HG03521 (cell line): ENCODE results near the gene CSGALNACT2.
"Not testable (repeated sequence)": the region's sequence is repeated elsewhere in the genome, so short reads cannot be mapped to it uniquely, and the experiment has no call there.

Source experiments
- ATAC-seq: cut with Tn5 transposase; IDR thresholded peaks from one replicate; pipeline ENCODE4 v1.9.1; 2021; ENCODE audit warnings: mild to moderate bottlenecking, moderate library complexity; ENCODE audit not compliant: unreplicated experiment

The CSGALNACT2 gene

DNA sequence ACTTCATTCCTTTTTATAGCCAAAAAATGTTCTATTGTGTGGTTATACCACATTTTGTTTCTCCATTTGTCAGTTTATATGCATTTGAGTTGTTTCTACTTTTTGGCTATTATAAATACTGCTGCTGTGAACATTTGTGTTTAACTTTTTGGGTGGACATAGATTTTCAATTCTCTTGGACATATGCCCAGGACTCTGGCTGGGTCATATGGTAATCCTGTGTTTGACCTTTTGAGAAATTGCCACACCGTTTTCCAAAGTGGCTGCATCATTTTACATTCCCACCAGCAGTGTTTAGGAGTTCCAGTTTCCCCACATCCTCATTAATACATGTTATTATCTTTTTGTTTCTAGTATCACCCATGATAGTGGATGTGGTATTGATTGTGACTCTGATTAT lies 39.4 kb downstream of the CSGALNACT2 start:
- ATAC-seq, result no peak

DNA sequence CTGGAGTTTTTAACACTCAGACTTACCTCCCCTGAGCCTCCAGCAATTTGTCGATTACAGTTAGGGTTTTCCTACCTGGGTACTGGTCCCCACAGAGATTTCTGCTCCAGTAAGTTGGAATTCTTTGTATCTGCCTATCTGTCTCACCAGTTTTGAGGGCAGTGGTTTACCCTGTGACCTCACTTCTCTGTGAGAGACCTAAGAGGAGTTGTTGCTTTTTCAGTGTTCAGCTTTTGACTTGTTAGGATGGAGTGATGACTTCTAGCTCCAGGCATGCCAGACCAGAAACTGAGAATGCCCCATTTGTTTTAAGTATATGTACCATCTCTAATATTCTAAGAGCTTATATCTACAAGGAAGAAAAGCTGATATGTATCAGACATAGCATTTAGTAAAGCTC lies 42.9 kb downstream of the CSGALNACT2 start:
- ATAC-seq, result no peak

DNA sequence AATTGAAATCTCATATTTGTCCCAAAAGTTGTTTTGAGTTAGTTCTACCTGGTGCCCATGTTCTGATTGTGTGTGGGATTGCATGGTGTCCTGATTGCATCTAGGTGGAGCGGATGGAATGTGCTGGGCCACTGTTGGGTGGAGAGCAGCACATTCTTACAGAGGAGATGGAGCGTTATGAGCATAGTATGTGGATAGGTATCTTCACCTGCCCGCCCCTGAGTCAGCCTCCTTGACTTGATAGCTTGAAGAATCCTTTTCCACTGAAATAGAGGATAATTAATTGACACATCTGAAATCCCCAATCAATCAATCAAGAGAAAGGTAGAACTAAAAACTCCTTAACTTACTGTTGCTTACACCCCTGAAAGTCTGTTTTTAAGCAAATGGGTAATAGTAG lies 45.5 kb downstream of the CSGALNACT2 start:
- ATAC-seq, result not testable (repeated sequence)

DNA sequence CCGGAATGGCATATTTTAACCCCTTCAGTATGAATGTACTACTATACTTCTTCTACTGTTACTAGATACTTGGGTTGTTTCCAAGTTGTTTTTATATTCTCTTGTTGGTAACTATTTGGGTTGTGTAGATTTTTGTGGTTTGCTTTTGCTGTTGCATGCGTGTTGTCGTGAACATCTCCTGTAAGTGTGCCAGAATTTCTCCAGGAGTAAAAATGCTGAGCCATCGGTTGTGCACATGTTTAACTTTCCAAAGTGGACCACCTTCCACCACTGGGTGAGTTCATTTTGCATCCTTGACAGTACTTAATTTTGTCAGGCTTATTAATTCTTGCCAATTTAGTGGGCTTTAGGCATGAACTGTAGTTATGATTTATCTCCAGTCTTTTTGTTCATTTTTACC lies 47.9 kb downstream of the CSGALNACT2 start:
- no peak for ATAC-seq

DNA sequence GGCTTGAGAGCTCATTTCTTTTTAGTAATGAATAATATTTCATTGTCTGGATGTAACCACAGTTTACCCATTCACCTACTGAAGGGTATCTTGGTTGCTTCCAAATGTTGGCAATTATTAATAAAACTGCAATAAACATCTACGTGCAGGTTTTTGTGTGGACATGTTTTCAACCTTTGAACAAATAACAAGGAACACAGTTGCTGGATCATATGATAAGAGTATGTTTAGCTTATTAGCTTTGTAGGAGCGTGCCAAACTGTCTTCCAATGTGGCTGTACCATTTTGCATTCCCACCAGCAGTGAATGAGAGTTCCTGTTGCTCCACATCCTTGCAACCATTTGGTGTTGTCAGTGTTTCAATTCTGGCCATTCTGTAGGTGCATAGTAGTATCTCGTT lies 49.0 kb downstream of the CSGALNACT2 start:
- ATAC-seq, result no peak

DNA sequence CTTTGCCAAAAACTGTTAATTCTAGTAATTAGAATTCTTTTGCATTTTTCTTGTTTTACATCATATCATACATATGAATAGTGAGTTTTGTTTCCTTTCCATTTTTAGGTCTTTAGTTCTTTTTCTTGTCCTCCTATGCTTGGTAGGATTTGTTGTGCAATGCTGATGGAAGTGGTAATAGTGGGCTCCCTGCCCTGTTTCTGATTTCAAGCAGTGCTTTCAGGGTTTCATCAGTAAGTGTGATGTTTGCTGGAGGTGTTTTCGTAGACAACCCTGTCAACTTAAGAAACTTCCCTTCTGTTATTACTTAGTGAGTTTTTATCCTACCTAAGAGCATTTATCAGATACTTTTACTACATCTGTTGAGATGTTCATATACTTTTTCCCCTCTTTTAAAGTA lies 50.5 kb downstream of the CSGALNACT2 start:
- no peak for ATAC-seq

DNA sequence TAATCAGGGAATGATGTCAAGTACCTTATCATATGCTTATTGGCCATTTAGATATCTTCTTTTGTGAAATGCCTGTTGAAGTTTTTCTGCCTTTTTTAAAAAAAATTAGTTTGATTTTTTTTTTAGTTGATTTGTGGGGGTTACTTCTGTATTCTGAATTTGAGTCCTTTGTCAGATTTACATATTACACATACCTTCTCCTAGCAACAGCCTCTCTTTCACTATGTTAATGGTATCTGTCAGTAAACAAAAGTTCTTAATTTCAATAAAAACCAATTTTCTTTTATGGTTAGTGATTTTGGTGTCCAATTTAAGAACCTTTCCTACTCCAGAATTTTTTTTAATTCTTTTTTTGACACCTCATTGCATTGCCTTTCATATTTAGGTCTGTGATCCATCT lies 52.0 kb downstream of the CSGALNACT2 start:
- no peak for ATAC-seq

DNA sequence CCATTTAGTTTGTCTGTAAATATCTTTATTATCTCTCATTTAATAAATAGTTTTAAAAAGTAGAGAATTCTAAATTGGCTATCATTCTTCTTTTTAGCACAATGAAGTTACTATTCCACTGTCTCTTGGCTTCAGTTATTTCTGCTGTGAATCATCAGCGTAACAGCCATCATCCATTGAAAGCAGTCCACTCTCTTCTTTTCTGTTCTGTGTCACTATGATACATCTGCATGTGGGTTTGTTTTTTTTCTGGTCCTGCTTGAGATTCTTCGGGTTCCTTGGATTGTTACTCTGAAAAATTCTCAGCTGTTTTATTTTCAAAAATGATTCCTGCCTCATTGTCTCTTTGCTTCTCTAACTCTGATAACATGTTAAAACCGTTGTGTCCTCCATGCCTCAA lies 52.5 kb downstream of the CSGALNACT2 start:
- no peak for ATAC-seq

DNA sequence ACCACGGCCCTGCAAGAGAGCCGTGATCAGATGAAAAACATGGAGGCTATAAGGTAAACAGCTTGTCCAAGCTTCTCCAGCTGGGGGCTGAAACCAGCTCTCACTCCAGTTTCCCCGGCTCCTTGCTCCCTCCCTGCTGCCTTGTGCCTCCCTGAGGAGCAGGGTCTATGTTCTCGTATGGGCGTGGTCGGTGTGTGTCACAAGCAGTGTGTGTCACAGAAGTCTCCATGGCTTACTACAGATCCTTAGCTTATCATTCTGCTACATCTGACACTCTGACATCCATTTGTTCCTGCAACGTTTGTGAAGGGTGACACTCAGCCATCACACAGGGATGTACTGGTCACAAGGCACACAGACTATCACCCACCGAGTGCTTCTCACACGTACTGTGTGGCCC lies 54.6 kb downstream of the CSGALNACT2 start:
- ATAC-seq, result no peak

DNA sequence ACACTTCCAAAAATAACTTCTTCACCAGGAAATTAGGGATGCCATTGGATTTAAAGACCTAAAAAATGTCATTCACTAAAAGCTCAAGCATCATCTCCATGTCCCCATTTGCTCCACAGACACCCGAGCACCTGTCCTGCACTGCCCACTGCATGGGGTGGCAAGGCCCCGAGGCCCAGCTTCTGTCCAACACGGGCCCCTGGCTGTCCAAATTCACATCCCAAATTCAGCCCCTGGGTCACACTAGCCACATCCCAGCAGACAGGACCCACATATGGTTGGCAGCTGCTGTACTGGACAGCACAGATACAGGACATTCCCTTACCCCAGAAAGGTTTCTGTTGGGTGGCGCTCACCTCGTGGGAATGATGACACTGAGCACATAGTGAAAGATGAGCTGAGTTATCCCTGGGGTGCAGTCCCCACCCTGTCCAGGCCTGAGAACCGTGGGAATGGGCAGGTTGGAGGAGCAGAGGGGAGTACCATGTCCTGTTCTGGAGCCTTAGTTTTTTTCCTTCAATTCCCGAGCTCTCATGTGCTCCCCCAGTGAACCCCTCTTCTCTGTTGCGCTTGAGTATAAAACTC lies 55.3 kb downstream of the CSGALNACT2 start:
- ATAC-seq, result no peak

DNA sequence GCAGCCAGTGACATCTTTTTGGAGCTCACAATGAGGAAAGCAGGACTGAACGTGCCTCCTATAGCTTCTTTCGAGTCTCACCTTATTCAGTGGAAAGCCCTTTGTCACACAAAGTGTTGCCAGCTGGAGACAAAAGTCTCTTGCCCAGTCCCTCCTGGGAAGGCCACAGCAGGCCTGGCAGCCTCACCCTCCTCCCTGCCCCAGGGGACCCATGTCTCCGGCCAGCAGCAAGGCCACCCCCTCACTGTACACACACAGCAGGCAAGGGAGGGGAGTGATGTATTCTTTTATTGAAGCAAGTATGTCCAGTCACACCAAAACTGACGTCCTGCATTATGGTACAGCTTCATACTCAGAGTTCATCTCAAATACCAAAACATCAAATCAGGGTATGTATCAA lies 56.0 kb downstream of the CSGALNACT2 start:
- no peak for ATAC-seq

DNA sequence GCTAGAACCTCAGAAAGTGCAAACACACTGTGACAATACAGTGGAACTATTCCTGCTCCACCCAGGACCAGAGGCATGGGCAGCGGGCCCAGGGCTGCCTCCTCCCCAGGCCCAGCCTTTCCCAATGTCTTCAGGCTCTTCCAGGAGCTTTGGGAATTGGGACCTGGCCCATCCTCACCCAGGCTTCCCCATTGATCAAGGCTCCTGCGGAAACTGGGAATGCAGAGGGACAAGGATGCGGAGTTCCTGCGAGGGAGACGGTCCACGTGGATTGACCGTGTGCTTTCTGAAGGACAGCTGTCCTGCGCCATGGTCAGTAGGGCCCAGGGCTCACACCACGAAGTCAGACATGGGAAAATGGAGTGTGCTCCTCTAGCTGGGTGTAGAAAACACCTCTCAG lies 56.6 kb downstream of the CSGALNACT2 start:
- no peak for ATAC-seq

DNA sequence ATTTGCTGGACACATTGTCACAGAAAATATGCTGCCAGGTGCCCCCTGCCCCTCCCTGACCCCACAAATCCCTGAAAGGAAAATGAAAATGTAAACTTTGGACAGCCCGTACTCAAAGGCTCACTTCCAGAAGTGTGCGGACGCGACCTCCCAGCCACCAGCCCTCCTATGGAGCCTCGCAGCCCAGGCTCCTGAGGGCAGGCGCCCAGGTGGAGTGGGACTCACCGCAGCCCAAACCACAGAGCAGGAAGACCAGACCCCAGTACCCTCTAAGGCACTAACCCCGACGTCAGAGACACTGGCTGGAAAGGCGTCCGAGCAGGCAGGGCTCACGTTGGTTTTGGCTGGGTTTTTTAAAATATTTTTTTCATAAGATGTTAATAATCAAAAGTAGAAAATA lies 57.3 kb downstream of the CSGALNACT2 start:
- no peak for ATAC-seq

DNA sequence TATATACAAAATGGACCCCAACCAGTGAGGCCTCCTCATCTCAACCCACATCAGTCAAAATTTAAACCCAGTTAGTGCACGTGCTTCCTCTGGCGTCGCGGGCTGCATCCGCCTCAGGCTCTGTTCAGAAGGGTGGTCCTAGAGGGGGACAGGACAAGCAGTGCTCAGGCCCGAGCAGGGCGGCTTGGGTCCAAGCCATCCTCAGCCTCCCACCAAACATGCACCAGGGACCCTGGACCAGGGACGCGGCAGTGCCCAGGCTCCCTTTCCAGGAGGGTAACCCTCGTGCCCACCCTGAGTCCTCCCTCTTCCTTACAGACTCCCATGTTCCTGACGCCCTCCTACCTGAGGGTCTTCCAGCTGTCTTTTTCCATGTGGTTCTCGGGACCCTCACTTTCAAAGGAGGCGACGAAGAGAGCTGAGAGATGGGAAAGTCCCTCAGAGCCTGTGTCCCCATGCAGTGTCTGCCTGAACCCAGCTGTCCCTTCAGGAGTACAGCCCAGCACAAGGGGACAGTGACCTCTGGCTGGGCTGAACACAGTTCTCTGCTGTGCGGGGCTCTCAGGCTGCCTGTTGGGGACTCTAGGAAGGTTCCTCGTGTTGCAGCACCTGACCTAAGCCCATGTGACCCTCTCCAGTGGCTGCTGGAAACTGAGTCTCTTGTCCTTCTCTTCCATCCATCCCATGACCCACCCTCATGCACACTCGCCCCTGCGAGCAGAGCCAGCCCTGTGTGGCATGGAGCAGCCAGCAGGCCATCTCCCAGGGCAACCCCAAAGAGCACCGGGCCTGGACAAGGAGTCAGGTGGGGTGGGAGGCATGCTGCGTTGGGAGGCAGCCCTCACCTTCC lies 58.1 kb downstream of the CSGALNACT2 start:
- ATAC-seq, result no peak

DNA sequence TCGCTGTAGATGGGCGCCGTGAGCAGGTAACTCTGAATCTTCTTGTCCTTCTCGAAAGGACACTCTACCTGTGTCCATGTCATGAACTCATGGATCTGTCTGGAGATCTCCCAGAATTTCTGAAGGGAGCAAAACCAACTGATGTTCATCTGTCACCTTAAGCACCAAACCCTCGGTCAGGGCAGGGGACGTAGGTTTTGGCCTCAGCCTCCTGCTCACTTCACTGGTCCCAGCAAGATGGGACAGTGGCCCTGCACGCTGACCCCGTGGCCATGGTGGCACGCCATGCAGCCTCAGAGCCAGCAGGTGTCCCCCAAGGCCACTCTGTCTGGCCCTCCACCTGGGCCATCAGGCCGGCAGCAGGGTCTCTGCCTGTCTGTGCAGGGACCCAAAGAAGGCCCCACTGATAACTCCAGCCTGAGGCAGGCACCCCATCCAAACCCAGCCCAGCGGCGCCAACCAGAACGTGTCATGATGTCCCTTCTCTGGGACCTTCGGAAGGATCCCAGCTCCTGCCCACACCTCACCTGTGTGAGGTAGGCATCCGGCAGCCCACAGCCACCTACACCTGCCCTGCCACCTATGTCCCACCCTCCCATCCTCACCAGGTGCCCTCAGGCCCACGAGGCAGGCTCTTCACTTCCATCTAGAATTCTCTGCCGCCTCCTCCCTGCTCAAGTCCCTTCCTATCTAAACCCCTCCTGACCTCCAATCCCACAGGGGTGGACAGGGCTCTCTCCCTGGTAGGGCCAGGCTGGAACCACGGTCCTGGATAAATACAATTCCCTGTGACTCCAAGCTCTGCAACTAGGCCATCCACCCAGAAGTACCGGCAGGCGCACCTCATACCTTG lies 59.0 kb downstream of the CSGALNACT2 start:
- no peak for ATAC-seq

DNA sequence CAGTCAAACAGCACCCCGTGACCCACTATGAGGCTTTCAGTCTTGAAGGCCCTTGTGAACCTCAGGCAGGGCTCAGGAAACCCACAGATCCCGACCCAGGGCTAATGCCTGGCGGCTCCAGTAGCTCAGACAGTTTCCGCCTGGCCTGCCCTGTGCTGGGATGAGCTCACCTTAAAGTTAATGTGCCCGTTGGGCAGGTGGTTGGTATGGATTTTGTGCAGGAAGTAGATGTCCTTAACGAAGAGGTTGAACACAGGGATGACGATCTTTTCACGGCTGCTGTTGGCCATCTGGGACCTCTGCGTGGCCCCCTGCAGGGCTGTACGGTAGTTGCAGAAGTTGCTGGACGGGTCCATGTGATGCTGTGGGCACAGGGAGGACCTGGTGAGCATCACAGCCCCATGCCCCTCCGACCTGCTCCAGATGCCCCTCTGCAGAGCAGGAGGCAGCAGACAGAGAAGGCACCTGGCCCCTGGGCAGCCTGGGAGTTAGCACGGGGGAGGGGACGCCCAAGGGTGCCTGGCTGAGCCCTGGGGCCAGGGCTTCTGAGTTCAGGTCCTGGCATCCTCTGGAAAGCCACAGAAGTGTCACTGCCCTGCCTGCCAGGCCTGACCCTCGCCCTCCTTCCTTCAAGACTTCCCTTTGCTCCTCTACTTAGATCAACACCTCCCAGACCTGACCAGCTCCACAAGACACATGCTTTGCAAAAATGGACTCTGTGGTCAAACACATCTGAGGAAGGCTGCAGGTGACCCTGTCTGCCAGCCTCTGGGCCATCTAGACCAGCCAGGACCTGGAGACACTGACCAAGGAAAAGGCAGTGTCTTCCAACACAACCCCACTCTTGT lies 59.8 kb downstream of the CSGALNACT2 start:
- no peak for ATAC-seq

DNA sequence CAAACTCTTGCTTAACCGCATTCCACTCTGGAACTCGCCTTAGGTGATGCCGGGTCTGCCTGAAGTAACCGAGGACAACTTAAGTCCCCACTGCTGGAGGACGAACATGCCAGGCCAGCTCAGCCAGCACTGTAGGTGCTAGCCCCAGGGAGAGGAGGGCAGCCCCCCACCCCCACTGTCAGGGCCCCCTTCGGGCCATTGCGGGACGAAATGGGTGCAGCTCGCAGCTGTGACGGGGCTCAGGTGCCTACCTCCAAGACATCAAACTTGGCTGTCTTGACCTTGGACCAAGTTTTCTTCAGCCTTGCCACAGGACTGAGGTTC lies 60.4 kb downstream of the CSGALNACT2 start:
- no peak for ATAC-seq

DNA sequence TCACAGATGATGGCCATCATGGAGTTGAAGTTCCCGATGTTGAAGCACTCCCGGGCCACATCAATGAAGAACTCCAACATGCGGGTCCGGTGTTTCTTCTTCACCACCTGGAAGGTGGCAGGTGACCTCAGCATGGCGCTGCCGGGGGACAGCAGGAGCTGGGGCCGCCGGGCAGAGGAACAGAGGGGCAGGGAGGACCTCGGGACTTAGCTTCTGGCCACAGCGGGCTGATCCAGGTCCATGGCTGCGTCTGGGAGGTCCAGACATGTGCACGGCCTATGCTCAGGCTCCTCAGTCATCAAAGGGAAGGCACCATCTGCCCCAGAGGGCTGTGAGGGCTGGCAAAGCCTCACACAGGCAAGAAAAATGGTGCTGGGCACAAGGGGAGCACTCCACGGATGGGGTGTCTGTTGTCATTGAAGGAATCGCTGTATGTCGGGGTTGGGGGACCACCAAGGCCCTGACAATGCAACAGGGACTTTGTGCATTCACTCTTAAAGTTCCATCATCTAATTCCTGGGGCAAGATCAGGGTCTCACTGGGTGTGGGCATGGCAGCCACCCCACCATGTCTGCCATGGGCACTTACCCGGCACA lies 60.9 kb downstream of the CSGALNACT2 start:
- ATAC-seq, result no peak

DNA sequence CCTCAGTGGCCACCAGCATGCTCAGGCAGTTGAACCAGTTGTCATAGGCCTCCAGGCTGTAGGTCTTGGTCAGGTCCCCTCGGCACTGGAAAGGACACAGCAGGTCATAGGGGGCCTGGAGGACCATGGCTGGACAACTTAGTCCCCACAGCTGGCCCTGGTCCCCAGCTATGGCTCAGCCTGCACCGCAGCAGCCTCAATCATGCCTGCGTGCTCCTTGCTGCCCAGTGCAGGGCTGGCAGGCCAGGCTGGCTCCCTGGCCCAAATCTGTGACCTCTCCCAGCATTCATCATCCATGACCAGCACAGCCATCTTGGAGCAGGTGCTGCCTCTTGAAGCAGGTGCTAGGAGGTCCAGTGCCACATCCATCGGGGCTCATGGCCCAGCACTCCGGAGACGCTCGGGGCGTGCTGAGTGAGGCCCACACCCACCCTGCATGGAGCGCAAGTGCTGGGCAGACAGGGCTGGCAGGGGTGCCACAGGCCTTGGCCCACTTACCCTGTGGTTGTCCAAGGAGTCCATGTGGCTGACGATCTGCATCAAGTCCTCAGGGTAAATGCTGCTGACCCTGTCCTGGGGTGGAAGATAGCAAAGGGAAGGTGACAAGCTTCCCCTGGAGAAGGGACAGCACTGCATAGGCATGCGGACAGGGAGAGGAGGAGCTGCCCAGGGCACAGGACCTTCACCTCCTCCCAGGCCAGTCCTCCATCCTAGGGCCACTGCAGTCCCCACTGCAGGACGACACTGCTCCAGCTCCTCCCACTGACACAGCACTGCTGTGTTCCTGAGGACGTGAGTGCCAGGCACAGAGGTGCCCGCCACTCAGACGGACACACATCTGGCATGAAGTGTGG lies 61.7 kb downstream of the CSGALNACT2 start:
- no peak for ATAC-seq
